Activated CD8-positive, alpha-beta memory T cell treated with anti-CD3 and anti-CD28 coated beads for 1 hour (primary cell): Measurements from ENCODE around the gene CASP10.

Experiments
- DNase-seq, 2 donors: peaks; one replicate each; pipeline ENCODE4 v3.0.0-alpha.2; 2020; ENCODE audit warnings: low read depth in 1 of 2; ENCODE audit errors: extremely low read depth in 1 of 2

The CASP10 gene

DNA sequence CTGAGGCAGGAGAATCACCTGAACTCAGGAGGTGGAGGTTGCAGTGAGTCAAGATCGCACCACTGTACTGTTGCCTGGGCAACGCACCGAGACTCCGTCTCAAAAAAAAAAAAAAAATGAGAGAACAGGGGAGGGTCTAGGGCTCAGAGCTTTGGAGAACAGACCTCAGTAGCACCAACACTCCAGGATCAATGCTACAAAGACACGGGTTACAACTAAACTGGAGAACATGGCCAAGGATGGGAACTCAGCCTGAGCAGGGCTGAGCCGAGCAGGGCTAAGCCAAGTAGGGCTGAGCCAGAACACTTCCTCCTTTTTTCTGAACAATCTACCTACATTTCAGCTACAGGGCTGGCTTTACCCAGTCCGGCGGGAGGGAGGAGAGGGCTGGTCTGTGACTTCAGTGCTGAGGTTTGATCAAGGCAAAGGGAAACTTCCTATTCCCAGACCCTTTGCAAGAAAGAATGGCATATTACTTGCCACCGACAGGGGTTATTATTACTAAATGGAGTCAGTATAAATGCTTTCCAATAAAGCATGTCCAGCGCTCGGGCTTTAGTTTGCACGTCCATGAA, 74.5 kb downstream of the CASP10 start:
- no peak for DNase-seq

DNA sequence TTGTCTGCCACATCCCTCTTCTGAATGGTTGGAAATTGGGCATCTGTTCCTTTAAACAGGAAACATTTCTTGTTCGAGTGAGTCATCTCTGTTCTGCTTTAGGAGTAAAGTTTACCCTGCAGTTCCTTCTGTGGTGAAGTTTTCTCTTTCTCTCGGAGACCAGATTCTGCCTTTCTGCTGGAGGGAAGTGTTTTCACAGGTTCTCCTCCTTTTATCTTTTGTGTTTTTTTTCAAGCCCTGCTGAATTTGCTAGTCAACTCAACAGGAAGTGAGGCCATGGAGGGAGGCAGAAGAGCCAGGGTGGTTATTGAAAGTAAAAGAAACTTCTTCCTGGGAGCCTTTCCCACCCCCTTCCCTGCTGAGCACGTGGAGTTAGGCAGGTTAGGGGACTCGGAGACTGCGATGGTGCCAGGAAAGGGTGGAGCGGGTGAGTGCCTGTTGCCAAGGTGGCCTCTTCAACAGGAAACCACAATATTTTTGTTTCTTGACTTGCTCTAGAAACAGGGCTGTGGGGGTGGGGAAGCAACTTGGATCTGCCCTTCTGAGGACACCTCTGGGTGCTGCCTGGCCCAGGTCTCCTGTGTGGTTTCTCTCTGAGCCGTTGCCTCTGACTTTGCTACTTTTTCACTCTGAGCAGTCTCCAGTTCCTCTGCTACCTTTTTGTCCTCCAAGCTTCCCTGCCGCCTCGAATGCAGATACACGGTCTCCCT, 75.2 kb downstream of the CASP10 start:
- DNase-seq = peak; percentile 78 to 94

DNA sequence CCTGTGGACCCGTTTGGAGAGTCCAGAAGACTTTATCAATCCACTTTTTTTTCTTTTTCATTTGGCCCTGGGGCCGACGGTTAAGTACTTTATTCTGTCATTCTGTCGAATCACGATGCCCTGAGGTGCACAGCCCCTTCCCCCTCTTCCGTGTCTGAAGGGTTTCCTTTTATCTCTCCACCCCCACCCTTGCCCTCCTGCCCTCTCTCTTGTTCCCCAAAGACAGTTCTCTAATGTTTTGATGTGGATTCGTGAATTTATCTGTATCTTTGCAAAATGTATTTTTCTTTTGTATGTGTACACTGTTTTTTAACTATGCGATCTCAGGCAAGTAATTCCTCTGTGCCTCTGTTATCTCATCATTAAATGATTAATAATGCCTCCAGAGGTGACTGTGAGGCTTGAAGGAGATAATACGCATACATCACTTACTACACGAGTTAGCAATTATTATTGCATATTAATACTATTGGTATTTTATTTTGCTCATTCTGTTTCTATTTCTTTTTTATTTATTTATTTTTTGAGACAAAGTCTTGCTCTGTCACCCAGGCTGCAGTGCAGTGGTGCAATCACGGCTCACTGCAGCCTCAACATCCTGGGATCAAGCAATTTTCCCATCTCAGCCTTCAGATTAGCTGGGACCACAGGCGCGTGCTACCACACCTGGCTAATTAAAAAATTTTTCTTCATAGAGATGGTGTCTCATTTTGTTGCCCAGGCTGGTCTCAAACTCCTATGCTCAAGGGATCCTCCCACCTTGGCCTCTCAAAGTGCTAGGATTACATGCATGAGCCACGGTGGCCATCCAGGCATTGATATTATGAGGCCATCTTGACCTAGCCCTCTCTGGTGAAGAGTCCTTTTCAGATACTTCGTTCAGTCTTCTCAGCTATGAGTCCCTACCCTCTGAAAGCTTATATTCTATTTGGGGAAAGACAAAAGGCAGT, 76.0 kb downstream of the CASP10 start:
- DNase-seq = no peak

GRCh38 chr2:201260302-201260800, 77.4 kb downstream of the CASP10 start, which contains the start of gene CASP8:
TSS of gene CASP8 (plus strand) at chr2:201260536. CDS start at chr2:201266487, 5,951 bp downstream.
- DNase-seq = peak in 1 of 2 donors; percentile 26

DNA sequence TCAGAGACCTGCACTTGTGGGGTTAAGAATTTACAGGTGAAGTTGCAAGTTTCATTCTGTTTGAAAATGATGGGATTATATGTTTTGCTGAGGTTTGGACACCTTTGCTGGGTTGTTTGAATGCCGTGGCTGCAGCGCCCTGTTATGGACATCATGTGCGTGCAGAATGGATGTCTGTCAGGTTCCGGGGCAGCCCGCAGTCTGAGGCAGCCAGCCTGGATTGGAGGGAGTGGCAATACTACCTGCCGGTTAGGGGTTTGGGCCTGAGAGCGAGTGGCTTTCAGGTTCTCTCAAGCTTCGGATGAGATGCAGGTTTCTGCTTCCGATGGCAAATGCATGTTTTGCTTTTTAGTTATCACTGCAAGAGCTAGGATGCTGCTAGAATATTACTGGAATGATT, 78.5 kb downstream of the CASP10 start:
- peak in 1 of 2 donors; percentile 26 for DNase-seq

- no peak for DNase-seq
Observed at GRCh38 chr2:201261906-201262305, 79.0 kb downstream of the CASP10 start.

- no peak for DNase-seq
Observed at GRCh38 chr2:201262718-201263117, 79.8 kb downstream of the CASP10 start.

DNA sequence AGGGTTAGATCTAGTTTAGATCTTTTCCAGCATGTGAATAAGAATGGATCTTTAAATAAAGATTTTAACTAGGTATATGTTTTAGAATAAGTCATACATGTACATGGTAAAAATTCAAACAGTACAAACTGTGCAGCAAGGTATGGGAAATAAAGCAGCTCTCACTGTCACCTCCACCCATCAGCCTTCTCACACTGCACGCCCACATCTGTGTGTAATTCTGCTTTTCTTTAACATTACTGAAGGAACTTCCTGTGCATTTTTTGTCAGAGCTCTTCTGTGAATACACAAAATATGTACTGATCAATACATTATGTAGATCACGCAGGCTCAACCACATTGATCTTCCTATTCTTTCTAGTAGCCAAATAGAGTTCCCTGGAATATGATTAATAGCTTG, 80.8 kb downstream of the CASP10 start:
- DNase-seq = no peak

- no peak for DNase-seq
Observed at GRCh38 chr2:201264472-201265173, 81.7 kb downstream of the CASP10 start.

- DNase-seq = no peak
Observed at GRCh38 chr2:201266629-201267028, 83.7 kb downstream of the CASP10 start.

GRCh38 chr2:201267278-201268030, 84.5 kb downstream of the CASP10 start:
- DNase-seq = no peak

- no peak for DNase-seq
Observed at GRCh38 chr2:201269764-201270163, 86.8 kb downstream of the CASP10 start.

DNA sequence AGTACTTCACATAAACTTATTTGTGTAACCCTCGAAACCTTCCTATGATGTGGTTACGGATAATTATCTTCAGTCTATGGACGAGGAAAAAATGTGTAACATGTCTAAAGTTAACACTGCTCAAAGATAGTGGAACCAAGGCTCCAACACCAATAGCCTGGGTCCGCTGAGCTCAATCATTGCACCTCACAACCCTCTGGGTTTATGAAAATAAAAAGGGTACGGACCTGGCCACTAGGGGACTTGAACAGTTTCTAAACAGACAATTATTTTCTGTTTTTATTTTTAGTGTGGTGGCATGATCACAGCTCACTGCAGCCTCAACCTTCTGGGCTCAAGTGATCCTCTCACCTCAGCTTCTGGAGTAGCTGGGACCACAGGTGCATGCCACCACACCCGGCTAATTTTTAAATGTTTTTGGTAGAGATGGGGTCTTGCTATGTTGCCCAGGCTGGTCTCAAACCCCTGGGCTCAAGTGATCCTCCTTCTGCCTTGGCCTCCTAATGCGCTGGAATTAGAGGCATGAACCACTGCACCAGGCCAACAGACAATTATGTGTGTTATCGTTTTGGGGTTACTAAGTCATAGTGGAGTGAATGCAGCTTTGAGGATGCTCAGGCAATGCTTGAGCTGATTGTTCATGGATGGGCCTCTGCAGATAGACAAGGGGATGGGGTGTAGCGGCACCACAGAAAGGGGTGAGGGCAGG, 87.5 kb downstream of the CASP10 start:
- no peak for DNase-seq

GRCh38 chr2:201271917-201272316, 89.0 kb downstream of the CASP10 start:
- no peak for DNase-seq

- DNase-seq = no peak
Observed at GRCh38 chr2:201273330-201273983, 90.5 kb downstream of the CASP10 start.

DNA sequence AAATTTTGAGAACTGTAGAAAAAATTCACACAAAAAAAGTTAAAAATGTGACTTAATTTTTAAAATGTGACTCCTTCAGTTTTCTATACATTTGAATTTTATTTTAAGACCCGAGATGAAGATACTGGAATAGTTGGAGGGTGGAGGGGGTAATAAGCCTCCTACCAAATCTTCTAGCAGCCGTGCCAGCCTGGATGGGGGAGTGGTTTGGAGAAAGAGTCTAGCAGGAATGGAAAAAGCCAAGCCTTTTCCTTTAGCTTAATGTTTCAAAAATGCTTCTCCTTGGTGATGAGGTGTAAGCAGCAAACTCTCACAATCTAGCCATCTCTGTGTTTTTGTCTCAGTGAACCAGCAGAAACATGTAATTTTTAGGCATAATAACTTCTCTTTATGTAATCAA, 92.1 kb downstream of the CASP10 start:
- no peak for DNase-seq

DNA sequence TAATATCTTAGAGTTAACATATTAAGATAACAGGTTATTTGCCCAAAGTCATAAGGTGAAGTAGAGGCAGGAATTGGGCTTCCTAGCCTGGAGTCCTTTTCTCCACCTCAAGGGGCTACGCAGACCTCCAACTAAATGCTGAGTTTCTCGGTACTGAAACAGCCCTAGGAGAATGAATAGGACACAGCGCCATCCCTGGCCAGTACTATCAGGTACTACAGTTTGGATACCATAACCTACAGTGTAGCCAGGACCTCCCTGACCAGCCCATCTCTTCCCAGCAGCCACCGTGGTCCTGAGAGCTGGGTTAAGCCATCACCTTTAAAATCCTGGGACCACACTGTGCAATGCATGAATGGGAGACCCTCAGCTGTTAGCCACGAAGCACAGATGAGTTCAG, 93.0 kb downstream of the CASP10 start:
- DNase-seq = no peak

- DNase-seq = no peak
Observed at GRCh38 chr2:201276511-201276910, 93.6 kb downstream of the CASP10 start.
